Motor neuron (in vitro differentiated cells): ENCODE measurements around the gene TEX101. TPM values are rescaled to one million over a fixed set of nuclear protein-coding genes. Genes with fewer than 3 reads are reported as not detected.

Experiments
- ATAC-seq, 8 experiments: fragments of 200-7000 bp; cut with Tn5 transposase; replicated peaks in 6 of 8; 2 replicates each; pipeline ENCODE4 v1.8.0; 2021; ENCODE audit warnings: mild to moderate bottlenecking in 8 of 8, moderate library complexity in 8 of 8
- H3K27ac ChIP-seq, 2 donors: fragments of 250-450 bp; sonication (Bioruptor Pico); 2 replicates each; pipeline ENCODE4 v1.9.0; 2021; ENCODE audit warnings: antibody characterized with exemption in 2 of 2, mild to moderate bottlenecking in 2 of 2, moderate library complexity in 1 of 2
- H3K4me1 ChIP-seq, 2 donors: fragments of 250-450 bp; sonication (Bioruptor Pico); replicated peaks in 1 of 2; 2 replicates each; pipeline ENCODE4 v1.6.1; 2021; ENCODE audit warnings: antibody characterized with exemption in 2 of 2, mild to moderate bottlenecking in 2 of 2, moderate library complexity in 1 of 2
- H3K4me3 ChIP-seq, 5 donors: fragments of 250-450 bp; sonication (Bioruptor Pico); 2 replicates each; pipeline ENCODE4 v1.9.0; 2021; ENCODE audit warnings: antibody characterized with exemption in 5 of 5, mild to moderate bottlenecking in 5 of 5, moderate library complexity in 4 of 5
- WGBS, 10 experiments: fragments of 450-650 bp; shearing (Covaris generic); methylation state at CpG; one replicate each; pipeline ENCODE4 v1.0.0; 2022; 5-methylcytosine and 5-hydroxymethylcytosine counted together
- in situ Hi-C, 9 experiments: fragments of 400-800 bp; cut with MboI; loops; one replicate each; pipeline ENCODE4 v1.15.0; 2021; ENCODE audit warnings: low sequenced_read_pairs in 9 of 9, low pct_unique_long_range_greater_than_20kb in 2 of 9; ENCODE audit not compliant: unreplicated experiment in 9 of 9
- total RNA-seq, 8 experiments: library from RNA; unstranded; fragments of 300-600 nt; gene quantifications; 2 replicates each; pipeline versions ENCODE4 v1.2.3 to v1.2.4, GENCODE V29; 2022

Gene TEX101
- total RNA-seq, 8 experiments from 2014 or later, result not detected

- H3K27ac ChIP-seq, result no peak overlapping the region
- in situ Hi-C loops, result loop anchor here in 4 of 9 experiments (10.0 kb wide), 1 partner anchor 59 kb away; no protein-coding TSS in a partner anchor
- H3K4me3 ChIP-seq, result no peak overlapping the region
- ATAC-seq, result peak in 2 of 8 experiments; percentile 34 to 38
- 20 to 77% (median 47%) methylated on average over 1 to 10 of the region's 10 CpGs; no CpG with 5 or more reads in 1 of the 10 experiments for WGBS, 10 experiments
- no peaks in the 10 kb centered on the region for H3K4me1 ChIP-seq
These were observed 40.8 kb downstream of the TEX101 start for GRCh38 chr19:43455321-43456113.

DNA sequence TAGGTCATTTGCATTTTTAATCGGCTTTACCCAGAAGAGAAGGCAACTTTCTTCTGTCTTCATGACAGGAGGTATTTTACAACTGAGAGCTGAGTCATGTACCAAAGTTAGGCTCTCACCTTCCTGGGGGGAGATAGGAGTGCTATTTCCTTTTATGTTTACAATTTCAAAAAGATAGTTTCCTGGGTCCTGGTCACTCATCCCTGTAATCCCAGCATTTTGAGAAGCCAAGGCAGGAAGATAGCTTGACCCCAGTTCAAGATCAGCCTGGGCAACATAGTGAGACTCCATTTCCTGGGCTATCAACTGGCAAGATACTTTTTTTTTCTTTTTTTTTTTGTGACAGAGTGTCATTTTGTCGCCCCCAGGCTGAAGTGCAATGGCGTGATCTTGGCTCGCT is 43.1 kb downstream of the TEX101 start:
- WGBS, 10 experiments, result 33 to 95% (median 67%) methylated on average over 1 to 4 of the region's 4 CpGs; no CpG with 5 or more reads in 4 of the 10 experiments
- in situ Hi-C loops, result loop anchor here in 4 of 9 experiments (10.0 kb wide), 1 partner anchor 57 kb away; no protein-coding TSS in a partner anchor
- Histone ChIP-seq H3K4me1 (no peaks in the 10 kb centered on the region), H3K27ac (no peak overlapping the region), H3K4me3 (no peak overlapping the region)
- ATAC-seq, result no peak

DNA sequence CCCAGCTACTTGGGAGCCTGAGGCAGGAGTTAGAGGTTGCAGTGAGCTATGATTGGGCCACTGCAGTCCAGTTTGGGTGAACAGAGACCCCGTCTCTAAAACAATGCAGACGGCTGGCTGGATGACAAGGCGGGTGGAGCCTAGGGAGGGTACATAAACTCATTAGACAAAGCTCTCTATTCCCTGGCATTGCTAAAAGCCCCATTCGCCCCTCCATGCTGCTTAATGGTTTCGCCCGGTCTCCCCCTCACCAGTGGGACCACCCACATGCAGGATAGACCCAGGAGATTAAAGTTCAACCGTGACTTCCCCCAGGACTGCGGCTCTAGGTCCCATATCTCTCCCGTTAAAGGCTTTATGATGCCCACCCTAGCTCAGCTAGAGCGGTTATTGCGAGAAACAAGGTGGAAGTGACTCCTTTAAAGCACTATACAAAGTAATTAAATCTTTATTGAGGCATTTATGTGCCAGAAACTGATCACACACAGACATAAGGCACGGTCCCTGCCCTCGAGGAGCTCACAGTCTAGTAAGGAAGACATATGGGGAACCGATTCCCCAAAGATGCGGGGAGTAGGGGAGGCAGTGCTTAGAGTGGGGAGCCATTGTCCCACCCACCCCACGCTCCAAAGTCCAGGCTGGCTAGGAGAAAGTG is 45.8 kb downstream of the TEX101 start:
- WGBS, 10 experiments, result 40 to 100% (median 54%) methylated on average over 1 to 8 of the region's 16 CpGs; no CpG with 5 or more reads in 4 of the 10 experiments
- ATAC-seq, result no peak
- no peak overlapping the region for H3K27ac ChIP-seq
- no peaks in the 10 kb centered on the region for H3K4me1 ChIP-seq
- in situ Hi-C loops, result no loop called here
- H3K4me3 ChIP-seq, result no peak overlapping the region

DNA sequence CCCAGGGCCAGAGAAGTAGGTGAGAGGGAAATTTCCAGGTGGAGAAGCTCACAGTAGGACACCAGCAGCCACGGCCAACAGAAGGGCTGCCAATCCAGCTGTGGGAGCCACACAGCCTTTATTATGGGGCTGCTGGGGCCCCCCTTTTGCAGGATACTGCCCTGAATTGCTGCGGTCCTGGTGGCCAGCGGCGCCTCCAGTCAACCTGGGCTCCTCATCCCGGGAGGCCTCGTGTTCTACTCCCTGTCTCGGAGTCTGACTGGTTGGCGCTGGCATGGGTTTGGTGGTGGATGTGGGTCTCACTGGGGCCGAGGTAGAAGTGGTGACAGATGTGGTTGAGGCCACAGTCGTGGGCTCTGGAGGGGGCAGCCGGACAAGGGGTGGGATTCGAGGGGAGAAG is 46.6 kb downstream of the TEX101 start:
- no peak for ATAC-seq
- no peak overlapping the region for H3K4me3 ChIP-seq
- H3K27ac ChIP-seq, result no peak overlapping the region
- in situ Hi-C loops, result no loop called here
- WGBS, 10 experiments, result 60 to 100% (median 80%) methylated on average over 1 to 6 of the region's 12 CpGs; no CpG with 5 or more reads in 6 of the 10 experiments
- no peaks in the 10 kb centered on the region for H3K4me1 ChIP-seq

DNA sequence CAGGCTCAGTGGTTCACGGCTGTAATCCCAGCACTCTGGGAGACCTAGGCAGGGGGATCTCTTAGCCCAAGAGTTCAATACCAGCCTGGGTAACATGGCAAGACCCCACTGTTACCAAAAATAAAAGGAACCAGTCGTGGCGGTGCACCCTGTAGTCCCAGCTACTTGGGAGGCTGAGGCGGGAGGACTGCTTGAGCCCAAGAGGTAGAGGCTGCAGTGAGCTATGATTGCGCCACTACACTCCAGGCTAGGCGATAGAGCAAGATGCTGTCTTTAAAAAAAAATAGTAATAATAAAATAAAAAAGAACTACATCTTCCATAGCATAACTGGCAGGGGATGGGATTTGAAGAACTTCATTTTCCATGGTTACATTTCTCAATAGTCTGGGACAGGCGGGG is 47.7 kb downstream of the TEX101 start:
- no peaks in the 10 kb centered on the region for H3K4me1 ChIP-seq
- in situ Hi-C loops, result no loop called here
- ATAC-seq, result no peak
- 40 to 100% (median 81%) methylated on average over 1 to 5 of the region's 7 CpGs; no CpG with 5 or more reads in 1 of the 10 experiments for WGBS, 10 experiments
- H3K27ac ChIP-seq, result no peak overlapping the region
- H3K4me3 ChIP-seq, result peak overlapping the region in 3 of 5 donors; percentile 57 to 69 (median 59)

DNA sequence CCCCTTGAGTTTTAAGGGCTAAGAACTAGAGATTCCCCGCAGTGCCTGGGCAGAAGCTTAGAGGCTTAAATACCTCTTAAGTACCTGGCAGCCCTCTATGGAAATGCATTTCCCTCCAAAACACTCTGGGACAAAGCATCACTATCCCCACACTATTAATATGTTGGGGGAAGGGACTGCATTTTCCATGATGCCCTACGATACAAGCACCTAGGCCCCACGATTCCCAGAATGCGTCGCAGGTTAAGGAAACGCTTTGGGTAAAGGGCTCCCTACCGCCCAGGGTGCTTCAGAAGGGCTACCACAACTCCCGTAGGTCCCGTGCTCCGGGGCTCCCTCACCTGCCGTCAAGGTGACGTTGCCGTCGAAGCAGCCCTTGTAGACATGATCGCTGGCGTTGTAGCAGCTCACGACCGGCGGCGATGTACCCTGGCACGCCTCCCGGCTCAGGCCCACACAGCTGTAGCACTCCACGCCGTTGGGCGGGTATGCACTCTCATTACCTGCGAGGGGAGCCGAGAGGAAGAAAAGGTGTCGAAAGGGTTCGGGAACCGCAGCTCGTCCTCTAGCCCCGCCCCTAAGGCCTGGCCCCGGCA is 48.2 kb downstream of the TEX101 start:
- ATAC-seq, result no peak
- peak overlapping the region; percentile 44 to 70 (median 59) for H3K4me3 ChIP-seq
- H3K4me1 ChIP-seq, result no peaks in the 10 kb centered on the region
- no peak overlapping the region for H3K27ac ChIP-seq
- WGBS, 10 experiments, result 4 to 80% (median 25%) methylated on average over 1 to 10 of the region's 33 CpGs; no CpG with 5 or more reads in 4 of the 10 experiments
- in situ Hi-C loops, result no loop called here

DNA sequence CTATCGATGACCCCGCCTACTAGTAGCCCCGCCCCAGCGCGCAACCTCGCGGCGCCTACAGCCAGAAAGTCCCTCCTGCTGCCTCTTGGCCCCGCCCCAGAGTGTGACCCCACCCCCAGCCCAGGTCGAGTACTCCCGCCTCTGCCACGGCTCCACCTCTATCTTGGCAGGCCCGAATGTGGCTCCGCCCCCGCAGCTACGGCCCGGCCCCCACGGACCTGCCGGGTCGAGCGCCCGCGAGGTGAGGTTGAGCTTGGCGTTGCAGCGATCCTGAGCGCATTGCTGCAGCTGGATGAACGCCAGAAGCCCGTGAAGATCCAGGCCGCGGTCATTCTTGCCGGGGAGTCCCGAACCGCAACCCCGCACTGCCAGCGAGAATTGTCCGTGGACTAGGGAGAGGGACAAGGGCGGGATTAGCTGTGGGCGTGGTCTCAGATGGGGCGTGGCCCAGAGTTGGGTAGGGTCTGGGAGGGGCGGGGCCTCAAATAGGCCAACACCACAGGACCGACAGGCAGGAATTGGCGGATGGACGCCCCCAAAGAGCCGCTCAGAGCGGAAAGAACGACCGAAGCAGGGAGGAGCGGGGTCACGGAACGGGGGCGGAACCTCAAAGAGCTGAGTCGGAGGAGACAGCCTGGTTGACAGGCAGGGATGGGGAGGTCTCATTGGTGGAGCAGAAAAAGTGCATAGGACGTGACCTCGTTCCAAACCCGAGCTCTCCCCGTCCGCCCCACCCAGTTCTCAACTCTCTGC is 48.9 kb downstream of the TEX101 start:
- in situ Hi-C loops, result no loop called here
- Histone ChIP-seq H3K27ac (peak overlapping the region; percentile 78 to 82), H3K4me1 (no peaks in the 10 kb centered on the region), H3K4me3 (peak overlapping the region; percentile 44 to 70 (median 59))
- 0% methylated on average over 1 to 8 of the region's 57 CpGs; no CpG with 5 or more reads in 7 of the 10 experiments for WGBS, 10 experiments
- peak; percentile 71 to 86 (median 83) for ATAC-seq

- H3K27ac ChIP-seq, result peak overlapping the region; percentile 78 to 82
- 10 to 92% (median 31%) methylated on average over 2 to 13 of the region's 33 CpGs; no CpG with 5 or more reads in 2 of the 10 experiments for WGBS, 10 experiments
- no peaks in the 10 kb centered on the region for H3K4me1 ChIP-seq
- peak in 5 of 8 experiments; percentile 75 to 81 (median 80) for ATAC-seq
- peak overlapping the region; percentile 44 to 70 (median 59) for H3K4me3 ChIP-seq
- in situ Hi-C loops, result no loop called here
These were observed 49.6 kb downstream of the TEX101 start for GRCh38 chr19:43464134-43464775.

- Histone ChIP-seq H3K4me1 (no peaks in the 10 kb centered on the region), H3K4me3 (peak within 1 kb of the TSS; percentile 44 to 70 (median 59)), H3K27ac (peak within 1 kb of the TSS; percentile 78 to 82)
- peak in 3 of 8 experiments; percentile 2 to 4 (median 4) for ATAC-seq
- WGBS, 10 experiments, result 0 to 100% (median 50%) methylated on average over 1 to 8 of the region's 24 CpGs; no CpG with 5 or more reads in 3 of the 10 experiments
- in situ Hi-C loops, result no loop called here
These were observed 50.9 kb downstream of the TEX101 start, which contains the start of gene LYPD3 for GRCh38 chr19:43465468-43466120. LYPD3 (minus strand) TSS chr19:43465608; CDS start chr19:43465571, 37 bp downstream.

DNA sequence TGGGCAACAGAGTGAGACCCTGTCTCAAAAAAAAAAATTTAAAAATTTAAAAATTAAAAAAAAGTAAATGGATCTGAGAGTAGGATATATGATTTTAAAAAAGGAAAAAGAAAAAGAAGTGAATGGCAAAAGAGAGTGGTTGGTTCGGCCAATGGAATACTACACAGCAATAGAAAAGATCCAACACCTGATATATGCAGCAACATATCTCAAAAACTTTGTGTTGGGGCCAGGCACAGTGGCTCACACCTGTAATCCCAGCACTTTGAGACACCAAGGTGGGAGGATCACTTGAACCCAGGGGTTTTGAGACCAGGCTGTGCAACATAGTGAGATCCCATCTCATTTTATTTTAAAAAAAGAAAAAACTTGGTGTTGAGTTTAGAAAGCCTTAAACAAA is 52.1 kb downstream of the TEX101 start:
- in situ Hi-C loops, result no loop called here
- ATAC-seq, result no peak
- Histone ChIP-seq H3K4me3 (no peak overlapping the region), H3K4me1 (no peaks in the 10 kb centered on the region), H3K27ac (no peak overlapping the region)
- WGBS, 10 experiments, result 67 to 100% (median 90%) methylated on average over 1 of the region's 1 CpG

- no peak overlapping the region for H3K4me3 ChIP-seq
- H3K4me1 ChIP-seq, result no peaks in the 10 kb centered on the region
- 43 to 100% (median 70%) methylated on average over 1 to 6 of the region's 6 CpGs; no CpG with 5 or more reads in 2 of the 10 experiments for WGBS, 10 experiments
- in situ Hi-C loops, result no loop called here
- no peak for ATAC-seq
- H3K27ac ChIP-seq, result no peak overlapping the region
These were observed 52.6 kb downstream of the TEX101 start for GRCh38 chr19:43467276-43467675.
